CD4-positive, alpha-beta memory T cell (primary cell): ENCODE data around the gene ASCL4. TPM values are rescaled to one million over a fixed set of nuclear protein-coding genes. Genes with fewer than 3 reads are reported as not detected.

Experiments
- CTCF ChIA-PET: fragments of 350-600 bp; sonication (Branson Sonifier 250); formaldehyde crosslinking; loops from one replicate; lab custom pipeline; 2021; ENCODE audit warnings: inconsistent platforms; ENCODE audit not compliant: partially characterized antibody; lab: Charles Lee
- POLR2A ChIA-PET: fragments of 350-600 bp; sonication (Branson Sonifier 250); formaldehyde crosslinking; loops from one replicate; lab custom pipeline; 2021; ENCODE audit not compliant: partially characterized antibody; lab: Charles Lee
- DNase-seq, 5 donors: peaks; one replicate each; pipeline versions ENCODE4 v3.0.0 to v3.0.0-alpha.2; 2020 to 2022; ENCODE audit warnings: mixed read lengths in 1 of 5
- H3K27ac ChIP-seq: one replicate; pipeline ENCODE4 v1.7.0; 2013; ENCODE audit warnings: low read depth, low read length
- H3K27me3 ChIP-seq: 2 replicates; pipeline ENCODE4 v1.7.0; 2013; ENCODE audit warnings: mild to moderate bottlenecking, low read length, moderate library complexity; ENCODE audit not compliant: insufficient read depth
- H3K36me3 ChIP-seq: 2 replicates; pipeline ENCODE4 v1.7.0; 2013; ENCODE audit warnings: mild to moderate bottlenecking, low read length, moderate library complexity; ENCODE audit not compliant: insufficient read depth
- H3K4me1 ChIP-seq: 2 replicates; pipeline ENCODE4 v1.7.0; 2013; ENCODE audit warnings: mild to moderate bottlenecking, low read length, moderate library complexity; ENCODE audit not compliant: insufficient read depth
- H3K4me3 ChIP-seq, 2 donors: one replicate each; pipeline ENCODE4 v1.7.0; 2013; ENCODE audit warnings: low read length in 2 of 2, mild to moderate bottlenecking in 1 of 2
- H3K9me3 ChIP-seq, 2 donors: one replicate each; pipeline ENCODE4 v1.7.0; 2013; ENCODE audit warnings: low read length in 2 of 2, control low read depth in 1 of 2; ENCODE audit not compliant: control insufficient read depth in 1 of 2
- H3K27ac Mint-ChIP-seq, 7 donors: one replicate each; pipeline ENCODE4 v1.8.0; 2020 to 2021; ENCODE audit warnings: mixed read lengths in 7 of 7, mild to moderate bottlenecking in 6 of 7, inconsistent platforms in 3 of 7, moderate library complexity in 3 of 7
- H3K27me3 Mint-ChIP-seq, 2 donors: one replicate each; pipeline ENCODE4 v1.8.0; 2020 to 2021; ENCODE audit warnings: mixed read lengths in 2 of 2
- H3K36me3 Mint-ChIP-seq, 2 donors: one replicate each; pipeline ENCODE4 v1.8.0; 2020 to 2021; ENCODE audit warnings: mixed read lengths in 2 of 2, inconsistent platforms in 1 of 2, mild to moderate bottlenecking in 1 of 2
- H3K4me1 Mint-ChIP-seq, 4 donors: one replicate each; pipeline ENCODE4 v1.8.0; 2020 to 2021; ENCODE audit warnings: mixed read lengths in 4 of 4, mild to moderate bottlenecking in 1 of 4
- H3K4me3 Mint-ChIP-seq, 8 donors: one replicate each; pipeline ENCODE4 v1.8.0; 2020 to 2021; ENCODE audit warnings: mixed read lengths in 8 of 8, mild to moderate bottlenecking in 7 of 8, moderate library complexity in 6 of 8, inconsistent platforms in 3 of 8
- H3K9me3 Mint-ChIP-seq, 8 donors: one replicate each; pipeline ENCODE4 v1.8.0; 2020 to 2021; ENCODE audit warnings: mixed read lengths in 8 of 8, mild to moderate bottlenecking in 5 of 8, inconsistent platforms in 3 of 8, moderate library complexity in 1 of 8
- intact Hi-C: fragments of 100-400 bp; cut with micrococcal nuclease; formaldehyde crosslinking; loops from one replicate; pipeline ENCODE4 v1.15.1; 2023
- polyA plus RNA-seq, 2 donors: library from polyadenylated mRNA; unstranded; fragments of 300-500 nt; fragmentation: Illumina TruSeq; gene quantifications; one replicate each; pipeline ENCODE4 v1.2.3, GENCODE V29; 2021
- total RNA-seq, 2 experiments: library from RNA; stranded (reverse); gene quantifications; one replicate each; pipeline ENCODE4 v1.2.3, GENCODE V29; 2021

The ASCL4 gene
- total and polyA plus RNA-seq, 4 experiments from 2014 or later: not detected

DNA sequence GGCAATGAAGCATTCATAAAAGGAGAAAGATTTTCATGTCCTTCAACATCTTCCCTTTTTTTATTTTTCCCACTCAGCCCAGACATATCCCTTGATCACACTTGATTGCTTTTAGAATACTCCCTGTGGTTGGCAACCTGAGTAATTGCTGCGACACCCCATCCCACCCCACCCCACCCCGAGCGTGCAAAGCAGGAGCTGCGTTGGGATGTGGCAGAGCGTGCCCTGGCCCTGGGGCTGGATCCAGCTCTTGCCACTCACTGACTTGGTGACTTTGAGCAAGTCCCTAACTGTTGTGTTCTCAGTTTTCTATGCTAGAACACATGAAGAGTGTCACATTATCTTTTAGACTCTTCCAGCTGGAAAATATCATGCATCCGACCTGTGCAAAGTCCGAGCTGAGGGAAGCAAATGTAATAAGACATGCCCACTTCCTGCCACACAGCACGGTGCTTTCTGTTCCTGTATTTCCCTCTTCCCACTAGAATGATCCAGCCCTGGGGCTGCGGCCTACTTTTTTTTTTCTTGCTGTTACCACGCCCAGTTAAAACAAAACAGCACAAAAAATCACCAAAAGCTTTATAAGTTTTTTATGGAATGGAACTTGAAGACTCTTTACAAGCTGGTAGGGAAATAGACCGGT is 4.0 kb downstream of the ASCL4 start:
- H3K4me3 ChIP-seq: no peak overlapping the region
- intact Hi-C loops: no loop called here
- ChIA-PET POLR2A (no interaction called here), CTCF (interaction anchor here (1.0 kb wide), 1 partner anchor 103 kb away, joined by 3 read pairs; no protein-coding TSS in a partner anchor)
- no peaks in the 10 kb centered on the region for H3K9me3 ChIP-seq
- peaks cover 14% of the 10 kb centered on the region for H3K27me3 ChIP-seq
- Mint-ChIP-seq H3K9me3 (no peaks in the 10 kb centered on the region), H3K36me3 (no peaks in the 10 kb centered on the region), H3K4me1 (peaks cover 10 to 22% (median 13%) of the 10 kb centered on the region in 4 donors), H3K27ac (no peak overlapping the region), H3K27me3 (peaks cover 48 to 53% of the 10 kb centered on the region in 2 donors), H3K4me3 (no peak overlapping the region)
- H3K4me1 ChIP-seq: peaks cover 17% of the 10 kb centered on the region
- H3K36me3 ChIP-seq: no peaks in the 10 kb centered on the region
- no peak overlapping the region for H3K27ac ChIP-seq
- no peak for DNase-seq

GRCh38 chr12:107779077-107779831 is 4.8 kb downstream of the ASCL4 start:
- Histone ChIP-seq H3K9me3 (no peaks in the 10 kb centered on the region), H3K36me3 (no peaks in the 10 kb centered on the region), H3K4me3 (no peak overlapping the region), H3K27ac (no peak overlapping the region), H3K27me3 (peaks cover 9% of the 10 kb centered on the region), H3K4me1 (peaks cover 12% of the 10 kb centered on the region)
- Mint-ChIP-seq H3K4me1 (peaks cover 6 to 15% (median 7%) of the 10 kb centered on the region in 4 donors), H3K9me3 (no peaks in the 10 kb centered on the region), H3K36me3 (no peaks in the 10 kb centered on the region), H3K4me3 (no peak overlapping the region), H3K27ac (no peak overlapping the region), H3K27me3 (peaks cover 45 to 51% of the 10 kb centered on the region in 2 donors)
- DNase-seq: no peak
- ChIA-PET CTCF (interaction anchor here (1.0 kb wide), 1 partner anchor 103 kb away, joined by 3 read pairs; no protein-coding TSS in a partner anchor), POLR2A (no interaction called here)
- intact Hi-C loops: no loop called here

DNA sequence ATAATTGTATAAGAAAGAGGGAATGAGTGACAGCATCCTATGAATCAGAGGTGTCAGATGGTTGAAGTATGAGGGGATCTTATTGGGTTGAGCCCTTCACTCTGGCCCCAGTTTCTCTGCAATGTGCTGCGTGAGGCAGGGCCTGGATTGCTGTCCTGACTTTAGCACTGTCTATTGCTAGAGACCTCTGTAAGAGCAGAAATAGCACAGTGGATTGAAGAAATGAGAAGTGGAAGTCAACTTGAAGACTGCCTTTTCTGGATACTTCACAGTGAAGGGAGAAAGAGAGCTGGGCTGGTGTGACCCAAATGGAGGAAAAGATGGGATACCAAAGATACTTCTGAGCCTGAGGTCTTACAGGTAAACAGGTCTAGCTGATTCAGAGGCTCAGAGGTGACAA is 5.8 kb downstream of the ASCL4 start:
- POLR2A ChIA-PET: no interaction called here
- H3K27ac ChIP-seq: no peak overlapping the region
- no peaks in the 10 kb centered on the region for H3K9me3 ChIP-seq
- H3K27me3 ChIP-seq: no peaks in the 10 kb centered on the region
- Mint-ChIP-seq H3K4me1 (peaks cover 0 to 7% (median 0%) of the 10 kb centered on the region in 4 donors), H3K4me3 (no peak overlapping the region), H3K27me3 (peaks cover 37 to 44% of the 10 kb centered on the region in 2 donors), H3K9me3 (no peaks in the 10 kb centered on the region), H3K36me3 (no peaks in the 10 kb centered on the region), H3K27ac (no peak overlapping the region)
- peaks cover 2% of the 10 kb centered on the region for H3K4me1 ChIP-seq
- DNase-seq: no peak
- intact Hi-C loops: no loop called here
- H3K36me3 ChIP-seq: no peaks in the 10 kb centered on the region
- CTCF ChIA-PET: no interaction called here
- H3K4me3 ChIP-seq: no peak overlapping the region

- Mint-ChIP-seq H3K4me3 (no peak overlapping the region), H3K4me1 (no peaks in the 10 kb centered on the region), H3K27me3 (peaks cover 24 to 33% of the 10 kb centered on the region in 2 donors), H3K36me3 (no peaks in the 10 kb centered on the region), H3K27ac (no peak overlapping the region), H3K9me3 (no peaks in the 10 kb centered on the region)
- H3K9me3 ChIP-seq: no peaks in the 10 kb centered on the region
- ChIA-PET POLR2A (no interaction called here), CTCF (no interaction called here)
- no peak overlapping the region for H3K4me3 ChIP-seq
- no peaks in the 10 kb centered on the region for H3K4me1 ChIP-seq
- no peaks in the 10 kb centered on the region for H3K27me3 ChIP-seq
- H3K36me3 ChIP-seq: no peaks in the 10 kb centered on the region
- no peak overlapping the region for H3K27ac ChIP-seq
- intact Hi-C loops: no loop called here
- no peak for DNase-seq
These were observed 7.6 kb downstream of the ASCL4 start for GRCh38 chr12:107782067-107782466.

DNA sequence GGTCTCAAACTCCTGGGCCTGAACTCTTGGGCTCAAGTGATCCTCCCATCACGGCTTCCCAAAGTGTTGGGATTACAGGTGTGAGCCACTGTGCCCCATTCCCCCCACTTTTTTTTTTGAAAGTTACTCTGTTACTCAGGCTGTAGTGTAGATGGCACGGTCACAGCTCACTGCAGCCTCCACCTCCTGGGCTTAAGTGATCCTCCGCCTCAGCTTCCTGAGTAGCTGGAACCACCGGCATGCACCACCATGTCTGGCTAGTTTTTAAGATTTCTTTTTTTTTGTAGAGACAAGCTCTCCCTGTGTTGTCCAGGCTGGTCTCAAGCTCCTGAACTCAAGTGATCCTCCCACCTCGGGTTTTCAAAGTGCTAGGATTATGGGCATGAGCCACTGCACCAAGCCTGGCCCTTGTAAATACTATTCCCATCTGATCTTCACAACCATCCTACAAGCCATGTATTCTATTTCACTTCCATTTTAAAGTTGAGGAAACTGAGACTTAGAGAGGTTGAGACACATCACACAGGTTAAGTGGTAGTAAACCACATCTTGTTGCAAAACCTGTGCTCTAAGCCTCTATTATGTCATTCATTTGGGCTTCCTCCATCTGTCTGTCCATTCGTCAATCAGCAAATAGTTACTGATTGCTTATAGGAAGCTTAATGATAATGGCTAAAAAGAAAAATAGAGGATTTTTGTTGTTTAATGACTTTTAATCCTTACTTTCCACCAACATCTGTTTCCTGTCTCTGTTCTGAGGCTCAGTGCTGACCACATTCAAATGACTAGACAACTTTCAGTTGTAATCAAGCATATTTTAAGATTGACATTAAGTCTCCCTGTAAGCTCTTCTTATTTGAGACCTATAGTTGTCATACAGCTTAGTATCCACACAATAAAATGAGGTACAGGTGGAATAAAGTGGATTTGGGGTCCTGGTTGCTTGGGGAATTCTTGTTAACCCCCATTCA is 9.2 kb downstream of the ASCL4 start:
- no peaks in the 10 kb centered on the region for H3K4me1 Mint-ChIP-seq
- Histone ChIP-seq H3K27me3 (no peaks in the 10 kb centered on the region), H3K9me3 (no peaks in the 10 kb centered on the region), H3K27ac (no peak overlapping the region), H3K4me3 (no peak overlapping the region), H3K36me3 (no peaks in the 10 kb centered on the region), H3K4me1 (no peaks in the 10 kb centered on the region)
- H3K4me3 Mint-ChIP-seq: no peak overlapping the region
- ChIA-PET POLR2A (no interaction called here), CTCF (no interaction called here)
- H3K27ac Mint-ChIP-seq: no peak overlapping the region
- peaks cover 19 to 23% of the 10 kb centered on the region in 2 donors for H3K27me3 Mint-ChIP-seq
- no peak for DNase-seq
- intact Hi-C loops: no loop called here
- no peaks in the 10 kb centered on the region for H3K9me3 Mint-ChIP-seq
- H3K36me3 Mint-ChIP-seq: no peaks in the 10 kb centered on the region

DNA sequence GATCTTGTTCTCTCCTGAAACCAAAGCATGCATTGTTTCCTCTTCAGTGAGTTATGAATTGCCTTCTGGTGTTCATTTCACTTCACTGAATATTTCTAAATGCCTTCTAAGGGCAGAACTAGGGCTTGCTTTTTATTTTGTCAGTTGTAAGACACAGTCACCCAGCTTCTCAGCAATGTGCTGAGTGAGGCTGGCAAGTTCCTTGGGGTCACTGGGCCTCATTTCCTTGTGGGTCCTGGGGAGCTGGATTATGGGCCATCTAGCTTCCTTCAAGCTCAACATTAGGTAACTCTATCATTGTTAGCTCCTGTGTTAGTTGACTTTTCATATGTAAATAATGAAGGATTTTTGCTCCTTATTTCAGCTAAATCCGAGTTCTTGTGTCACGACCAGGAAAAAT is 13.8 kb downstream of the ASCL4 start:
- H3K36me3 ChIP-seq: no peaks in the 10 kb centered on the region
- no peaks in the 10 kb centered on the region for H3K4me1 ChIP-seq
- no peaks in the 10 kb centered on the region for H3K9me3 ChIP-seq
- H3K4me3 Mint-ChIP-seq: no peak overlapping the region
- intact Hi-C loops: no loop called here
- H3K27ac ChIP-seq: no peak overlapping the region
- H3K36me3 Mint-ChIP-seq: peaks cover 0 to 6% of the 10 kb centered on the region in 2 donors
- ChIA-PET CTCF (no interaction called here), POLR2A (no interaction called here)
- H3K27me3 Mint-ChIP-seq: peaks cover 8 to 16% of the 10 kb centered on the region in 2 donors
- no peak overlapping the region for H3K27ac Mint-ChIP-seq
- H3K4me3 ChIP-seq: no peak overlapping the region
- H3K27me3 ChIP-seq: no peaks in the 10 kb centered on the region
- no peaks in the 10 kb centered on the region for H3K4me1 Mint-ChIP-seq
- DNase-seq: no peak
- H3K9me3 Mint-ChIP-seq: peaks cover 0 to 8% (median 5%) of the 10 kb centered on the region in 8 donors
